ENCODE data around the gene GORASP1. TPM values are rescaled to one million over a fixed set of nuclear protein-coding genes. Genes with fewer than 3 reads are reported as not detected.

The GORASP1 gene
- polyA plus RNA-seq, 5 donors: 52.8 to 72.8 (median 71.8) TPM

DNA sequence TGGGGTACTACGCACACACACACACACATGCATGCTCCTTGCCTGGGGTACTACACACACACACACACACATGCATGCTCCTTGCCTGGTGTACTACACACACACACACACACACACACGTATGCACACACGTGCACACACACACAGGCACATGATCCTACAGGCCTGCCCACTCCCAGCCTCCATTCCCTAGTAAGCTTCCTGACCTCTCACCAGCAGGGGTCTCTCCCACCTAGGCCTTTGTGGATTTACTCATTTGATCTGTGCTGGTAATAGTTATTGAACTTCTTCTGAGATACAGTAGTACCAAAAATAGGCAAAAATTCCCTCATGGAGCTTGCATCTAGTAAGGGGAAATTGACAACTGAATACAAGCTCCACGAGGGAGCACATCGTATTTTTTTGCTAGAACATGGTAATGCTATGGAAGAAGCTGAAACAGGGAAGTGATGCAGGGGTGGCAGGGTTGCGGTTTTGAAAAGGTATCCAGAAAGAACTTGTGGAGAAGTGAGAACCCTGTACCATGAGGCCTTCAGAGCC lies 19.2 kb upstream of the GORASP1 start:
- DNase-seq: peak in 1 of 2 donors; percentile 40

DNA sequence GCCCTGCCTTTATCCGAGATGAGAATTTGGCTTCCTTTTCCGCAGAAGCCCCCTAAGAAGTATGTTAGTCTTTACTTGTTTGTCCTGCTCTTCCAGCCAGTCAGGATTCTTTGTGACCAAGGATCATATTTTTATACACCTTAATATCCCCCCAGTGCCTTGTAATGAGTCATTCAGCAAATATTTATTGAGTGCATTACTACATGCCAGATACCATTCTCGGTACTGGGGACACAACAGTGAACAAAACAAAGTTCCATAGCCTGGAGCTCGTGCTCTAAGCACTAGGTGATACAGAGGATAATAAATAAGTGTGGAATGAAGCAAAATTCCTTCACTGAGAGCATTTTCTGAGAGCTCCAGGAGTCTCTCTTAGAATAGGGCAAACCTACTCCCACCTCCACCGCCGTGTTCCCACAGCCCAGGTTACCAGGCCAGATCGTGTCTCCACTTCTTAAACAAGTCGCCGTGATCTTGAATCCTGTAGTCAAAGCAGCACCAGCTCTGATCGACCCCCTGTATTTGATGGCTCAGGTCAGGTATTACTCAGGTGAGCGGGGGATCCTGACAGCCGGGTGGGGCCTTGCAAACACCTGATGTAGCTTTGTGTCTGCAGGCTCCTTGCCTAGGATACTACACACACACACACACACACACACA lies 18.5 kb upstream of the GORASP1 start:
- DNase-seq: peak in 1 of 2 donors; percentile 23

DNA sequence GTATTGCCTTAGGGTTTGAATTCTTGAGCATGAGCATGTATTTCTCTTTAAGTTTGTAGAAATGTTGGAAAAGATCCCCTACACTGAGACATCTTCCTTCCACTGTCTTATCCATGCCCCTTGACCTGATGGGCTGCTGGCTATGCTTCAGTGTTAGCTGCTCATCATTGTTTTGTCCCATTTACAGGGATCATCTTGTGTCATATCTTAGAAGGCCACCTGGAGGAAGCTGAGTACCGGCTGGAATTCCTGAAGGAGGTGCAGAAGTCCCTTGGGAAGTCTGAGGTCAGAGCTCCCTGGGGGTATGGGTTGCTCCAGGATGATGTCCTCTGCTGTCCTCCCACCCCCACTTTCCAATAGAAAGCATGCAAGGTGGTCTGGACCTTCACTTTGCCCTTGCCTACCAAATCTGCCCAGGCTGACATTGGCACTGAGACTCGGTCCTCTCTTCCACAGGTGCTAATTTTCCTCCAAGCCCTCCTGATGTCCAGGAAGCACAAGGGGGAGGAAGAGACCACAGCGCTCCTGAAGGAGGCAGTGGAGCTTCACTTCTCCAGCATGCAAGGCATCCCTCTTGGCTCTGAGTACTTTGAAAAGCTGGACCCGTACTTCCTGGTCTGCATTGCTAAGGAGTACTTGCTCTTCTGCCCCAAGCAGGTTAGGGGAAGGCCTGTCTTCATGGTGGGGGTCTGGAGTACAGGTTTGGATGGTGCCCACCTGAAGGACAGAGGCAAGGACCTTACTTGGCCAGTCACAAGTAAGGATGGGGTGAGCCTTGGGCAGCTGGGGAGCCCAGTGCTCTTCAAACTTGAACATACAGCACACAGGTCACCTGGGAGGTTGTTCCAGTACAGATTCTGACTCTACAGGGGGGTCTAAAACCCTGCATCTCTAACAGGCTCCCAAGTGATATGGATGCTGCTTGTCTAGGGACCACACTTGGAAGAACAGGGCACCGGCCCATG lies 17.7 kb upstream of the GORASP1 start:
- peak in 1 of 2 donors; percentile 32 for DNase-seq

DNA sequence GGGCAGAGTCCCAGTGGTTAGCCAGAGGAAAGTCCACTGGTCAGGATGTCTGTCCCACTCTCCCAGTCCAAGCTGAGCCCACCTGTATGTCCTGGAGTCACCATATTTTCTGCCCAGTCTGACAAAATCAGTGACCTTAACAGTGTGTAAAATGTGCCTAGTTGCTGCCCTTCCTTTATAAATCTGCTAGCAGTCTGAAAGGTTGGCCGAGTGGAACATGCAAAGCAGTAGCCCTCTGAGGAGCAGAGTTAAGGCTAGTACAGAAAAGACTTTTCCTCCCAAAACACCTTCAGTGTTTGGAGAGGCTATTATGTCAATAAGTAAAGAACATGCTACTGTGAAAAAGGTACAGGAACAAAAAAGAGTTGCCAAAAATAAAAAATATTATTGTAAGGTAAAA lies 15.4 kb upstream of the GORASP1 start:
- no peak for DNase-seq

DNA sequence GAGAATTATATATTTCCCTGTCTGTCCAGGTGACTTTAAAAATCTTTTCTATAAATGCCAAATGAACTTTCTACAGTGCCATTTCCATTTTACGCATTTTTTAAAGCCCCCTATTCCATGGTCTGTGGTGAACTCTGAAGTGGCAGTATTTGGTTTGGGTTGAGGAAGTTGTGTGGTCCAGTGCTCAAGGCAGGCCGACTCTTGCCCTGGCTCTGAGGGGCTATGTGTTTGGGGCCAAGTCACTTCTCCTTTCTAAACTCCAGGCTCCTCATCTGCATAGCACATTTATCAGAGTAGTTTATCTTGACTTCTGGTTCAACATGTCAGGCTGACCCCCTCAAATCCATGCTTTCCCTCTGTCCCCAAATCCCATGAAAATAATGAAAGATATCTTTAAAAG lies 14.2 kb upstream of the GORASP1 start:
- no peak for DNase-seq

DNA sequence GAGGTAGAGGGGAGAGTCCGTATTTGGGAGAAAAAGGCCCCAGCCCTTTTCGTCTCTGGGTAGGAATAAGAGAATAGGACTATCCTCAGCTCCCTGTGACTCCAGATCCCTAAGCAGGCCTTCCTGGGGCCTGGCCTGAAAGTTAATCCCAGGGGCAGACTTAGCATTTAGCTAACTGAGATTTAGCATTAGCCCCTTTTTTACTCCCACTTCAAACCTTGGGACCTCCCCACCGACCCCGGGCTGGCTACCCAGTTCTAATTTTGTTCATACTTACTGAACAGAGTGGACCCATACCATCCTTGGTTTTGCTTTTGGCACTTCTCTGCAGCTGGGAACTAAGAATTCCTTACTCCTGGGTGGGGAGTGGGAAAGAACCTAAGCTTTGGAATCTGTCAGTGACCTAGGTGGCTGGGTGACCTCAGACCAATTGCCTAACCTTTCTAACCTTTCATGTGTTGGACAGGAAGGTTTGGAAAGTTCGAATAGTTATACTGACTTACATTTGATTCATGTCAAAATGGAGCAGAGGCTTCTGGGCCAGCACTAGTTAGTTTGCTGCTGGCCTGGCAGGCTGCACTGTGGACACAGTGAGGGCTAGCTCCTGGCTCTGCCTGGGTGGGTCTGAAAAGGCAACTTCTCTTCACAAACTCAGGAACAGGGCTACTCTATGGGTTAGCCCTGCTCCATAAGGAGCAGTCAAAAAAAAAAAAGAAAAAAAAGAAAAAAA lies 11.7 kb upstream of the GORASP1 start:
- no peak for DNase-seq

DNA sequence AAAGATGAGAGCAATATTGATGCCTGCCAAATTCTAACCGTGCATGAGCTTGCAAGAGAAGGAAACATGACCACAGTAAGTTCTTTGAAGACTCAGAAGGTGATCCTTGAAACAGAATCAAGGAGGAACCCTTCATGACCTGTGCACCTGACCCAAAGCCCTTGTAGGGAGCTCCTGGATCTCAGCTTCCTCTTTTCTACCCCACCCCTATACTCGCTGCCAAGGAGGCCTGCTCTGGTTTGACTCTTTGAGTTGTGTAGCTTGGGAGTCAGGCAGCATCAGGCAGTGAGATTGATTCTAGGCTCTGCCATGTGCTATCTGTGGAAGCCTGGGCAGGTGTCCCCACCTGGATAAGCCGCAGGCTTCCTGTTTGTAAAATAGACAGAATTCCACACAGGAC lies 10.7 kb upstream of the GORASP1 start:
- no peak for DNase-seq

DNA sequence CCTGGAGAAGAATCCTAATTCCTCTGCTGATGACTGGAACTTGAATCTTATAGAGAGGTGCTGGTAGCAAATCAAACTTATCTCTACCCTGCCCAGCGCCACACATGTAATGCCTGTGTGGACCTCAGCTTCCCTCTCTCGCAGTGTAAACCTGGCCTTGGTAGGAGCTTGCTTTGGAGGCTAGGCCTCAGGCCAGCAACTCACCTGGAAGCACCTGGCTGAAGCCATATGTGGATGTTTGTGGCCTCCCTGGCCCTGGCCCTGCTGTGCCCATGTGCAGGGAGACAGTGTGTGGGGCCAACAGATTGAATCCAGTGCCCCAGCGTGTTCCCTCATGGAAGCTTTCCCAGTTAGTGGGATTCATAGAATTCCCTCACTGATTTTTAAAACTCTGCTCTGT lies 8.4 kb upstream of the GORASP1 start:
- DNase-seq: no peak

DNA sequence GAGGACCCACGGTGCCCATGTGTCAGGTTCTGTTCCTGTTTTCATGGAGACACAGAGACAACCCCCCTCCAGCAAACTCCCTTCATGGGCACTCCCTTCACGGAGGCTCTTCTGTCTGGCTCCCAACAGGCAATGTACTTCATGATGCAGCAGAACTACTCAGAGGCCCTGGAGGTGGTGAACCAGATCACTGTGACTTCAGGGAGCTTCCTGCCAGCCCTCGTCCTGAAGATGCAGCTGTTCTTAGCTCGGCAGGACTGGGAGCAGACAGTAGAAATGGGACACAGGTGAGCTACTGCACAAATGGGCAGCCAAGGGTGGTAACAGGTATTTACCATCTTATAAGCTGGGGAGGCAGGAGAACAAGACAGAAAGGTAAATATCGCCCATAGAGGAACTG lies 7.0 kb upstream of the GORASP1 start:
- DNase-seq: no peak

DNA sequence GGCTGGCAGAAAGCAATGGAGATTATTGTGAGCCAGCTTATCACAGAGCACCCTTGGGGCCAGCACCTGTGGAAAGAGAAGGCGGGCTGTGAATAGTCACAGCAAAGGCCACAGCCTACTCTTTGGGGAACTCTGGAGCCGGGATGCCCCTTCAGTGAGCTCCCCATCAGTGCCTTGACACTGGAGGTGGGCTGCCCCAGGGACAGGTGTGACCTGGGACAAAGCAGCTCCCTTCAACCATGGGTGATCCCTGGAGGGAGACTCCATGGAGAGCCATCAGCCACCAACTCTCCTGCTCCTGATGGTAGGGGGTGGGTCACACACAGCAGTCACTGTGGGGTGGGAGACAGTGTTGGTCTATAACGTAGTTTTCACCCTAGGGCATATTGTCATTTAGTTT lies 5.9 kb upstream of the GORASP1 start:
- DNase-seq: no peak

DNA sequence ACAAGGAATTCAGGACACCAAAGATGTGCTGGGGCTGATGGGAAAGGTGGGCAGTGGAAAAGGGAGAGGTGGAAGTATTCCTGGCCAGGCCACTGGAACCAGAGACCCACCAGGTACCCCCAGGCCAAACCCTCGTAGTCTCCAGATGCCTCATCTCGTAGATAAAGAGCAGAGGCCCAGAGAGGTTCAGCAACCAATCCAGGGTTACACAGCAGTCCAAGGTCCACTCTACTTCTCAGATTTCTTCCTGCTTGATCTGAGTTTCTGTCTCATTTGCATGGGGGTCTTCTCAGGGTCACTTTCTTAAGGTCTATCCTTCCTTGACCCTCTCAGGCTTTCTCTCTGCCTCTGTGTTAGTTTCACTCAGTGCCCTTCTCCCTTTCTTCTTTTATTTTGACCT lies 5.1 kb upstream of the GORASP1 start:
- no peak for DNase-seq

DNA sequence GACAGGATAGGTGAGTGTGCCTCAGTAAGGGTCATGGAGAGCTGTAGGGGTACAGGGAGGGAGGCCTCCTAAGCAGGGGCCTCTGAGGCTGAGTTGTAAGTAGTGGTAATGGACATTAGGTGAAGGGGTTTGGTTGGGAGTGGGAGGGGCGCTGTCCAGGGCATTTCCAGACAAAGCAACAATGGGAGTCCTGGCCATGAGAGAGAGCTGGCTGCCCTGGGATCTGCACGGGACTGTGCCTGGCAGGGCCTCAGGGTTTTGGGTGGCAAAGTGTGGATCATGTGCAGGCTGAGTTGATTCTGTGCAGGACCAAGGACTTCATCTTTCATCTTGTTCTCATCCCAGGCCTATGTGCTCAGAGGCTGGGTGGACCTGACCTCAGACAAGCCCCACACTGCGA lies 4.7 kb upstream of the GORASP1 start:
- DNase-seq: no peak

DNA sequence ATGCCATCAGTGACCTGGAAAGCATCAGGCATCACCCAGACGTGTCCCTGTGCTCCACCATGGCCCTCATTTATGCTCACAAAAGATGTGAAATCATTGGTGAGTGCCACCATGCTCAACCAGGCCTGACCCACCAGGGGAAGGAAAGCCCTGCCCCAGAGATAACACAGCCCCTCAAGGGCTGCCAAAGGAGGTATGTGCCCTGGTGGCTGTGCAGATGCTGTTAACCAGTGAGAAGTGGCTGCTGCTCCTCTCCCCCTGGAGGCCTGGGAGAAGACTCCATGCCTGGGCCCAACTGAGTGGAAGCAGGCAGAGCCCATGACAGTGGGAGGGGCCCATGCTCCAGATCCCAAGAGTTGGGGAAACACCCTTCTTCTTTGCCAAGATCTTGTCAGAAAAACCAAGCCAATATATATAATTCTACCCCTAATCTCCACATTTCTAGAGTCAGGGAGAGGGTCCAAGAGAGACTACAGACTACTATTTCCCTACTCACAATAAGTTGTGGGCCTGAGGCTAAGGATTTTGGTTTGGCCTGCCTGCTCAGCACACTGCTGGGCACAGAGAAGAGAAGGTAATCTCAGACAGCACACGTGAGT lies 2.7 kb upstream of the GORASP1 start:
- no peak for DNase-seq

DNA sequence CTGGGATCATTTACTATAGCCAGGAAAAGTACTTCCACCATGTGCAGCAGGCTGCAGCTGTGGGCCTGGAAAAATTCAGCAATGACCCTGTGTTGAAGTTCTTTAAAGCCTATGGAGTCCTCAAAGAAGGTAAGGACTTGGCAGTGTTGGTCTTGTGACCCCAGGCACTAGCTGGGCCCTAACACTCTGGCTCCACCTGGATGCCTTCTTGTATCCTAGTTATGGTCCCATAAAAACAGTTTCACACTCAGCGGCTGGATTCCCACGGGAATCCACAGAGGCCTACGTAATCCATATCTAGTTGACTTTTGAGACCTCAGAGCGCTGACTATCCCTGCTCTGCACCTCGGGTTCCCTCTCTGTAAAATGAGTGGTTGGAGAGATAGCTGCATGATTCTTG lies 1.7 kb upstream of the GORASP1 start:
- DNase-seq: no peak

DNA sequence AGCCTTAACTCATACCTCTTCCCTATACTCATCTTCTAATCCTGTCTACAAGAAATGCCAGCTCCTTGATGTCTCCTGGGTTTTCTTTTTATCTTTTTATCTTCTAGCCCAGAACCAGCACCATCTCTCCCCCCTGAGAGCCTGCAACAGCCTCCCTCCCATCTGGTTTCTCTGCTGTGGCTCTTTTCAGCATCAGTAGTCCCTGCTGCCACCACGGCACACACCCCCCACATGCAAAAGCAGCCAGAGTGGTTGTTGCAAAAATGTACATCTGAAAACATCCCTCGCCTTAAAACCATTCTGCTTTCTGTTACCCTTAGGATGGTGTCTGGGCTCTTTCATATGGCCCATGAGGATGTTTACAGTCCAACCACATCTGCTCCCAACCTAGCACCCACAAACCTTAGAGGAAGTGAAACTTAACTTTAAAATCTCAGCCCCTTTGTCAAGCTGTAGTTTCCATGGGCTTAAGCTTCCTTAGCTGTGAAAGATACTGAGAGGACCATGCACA lies 828 bp upstream of the GORASP1 start:
- no peak for DNase-seq

DNA sequence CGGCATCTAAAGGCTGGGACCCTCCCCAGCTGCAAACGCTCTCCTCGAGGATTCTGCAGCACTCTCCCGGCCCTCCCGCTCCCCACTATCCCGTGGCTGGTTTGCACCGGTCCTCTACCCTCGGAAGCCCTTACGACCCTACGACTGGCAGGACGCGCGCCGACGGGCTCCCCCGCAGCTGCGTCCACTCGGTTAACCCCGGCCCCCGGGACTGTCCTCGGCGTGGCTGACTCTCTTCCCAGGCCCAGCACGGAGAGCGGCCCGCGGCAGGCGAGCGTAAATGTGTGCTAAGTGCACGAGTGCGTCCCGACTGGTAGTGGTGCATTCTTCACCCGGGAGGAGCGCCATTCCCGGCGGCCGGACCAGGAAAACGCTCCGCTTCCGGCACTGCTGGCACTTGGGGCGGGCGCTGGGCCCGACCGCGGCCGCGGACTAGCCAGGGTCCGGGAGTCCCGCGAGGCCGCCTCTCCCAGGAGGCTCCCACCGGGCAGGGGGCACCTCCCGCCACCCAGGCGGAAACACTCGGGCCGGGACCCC lies 508 bp downstream of the GORASP1 start:
- peak; percentile 57 to 58 for DNase-seq

DNA sequence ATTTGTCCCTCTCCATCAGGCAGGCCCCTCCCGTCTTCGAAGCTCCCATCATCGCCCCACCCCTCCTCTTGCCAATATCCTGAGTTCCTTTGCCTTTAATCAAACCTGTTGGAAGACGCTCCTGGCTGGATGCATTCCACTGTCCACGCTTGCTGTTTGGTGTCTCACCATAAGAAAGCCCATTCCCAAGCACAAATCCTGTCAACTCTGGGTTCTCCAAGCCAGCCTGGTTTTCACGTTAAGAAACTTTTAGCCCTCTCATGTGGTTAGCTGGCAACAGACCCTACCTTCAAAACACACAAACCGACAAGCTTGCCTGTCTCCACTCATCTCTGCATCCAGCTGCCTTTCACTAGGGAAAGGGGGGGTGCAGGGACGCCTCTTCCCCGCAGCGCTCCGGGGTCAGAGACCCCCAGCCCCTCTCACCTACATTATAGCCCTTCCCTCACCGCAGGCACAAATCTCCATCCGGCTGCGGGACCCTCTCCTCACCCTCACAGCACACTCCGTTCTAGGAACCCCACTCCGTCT lies 1.1 kb downstream of the GORASP1 start:
- DNase-seq: no peak

DNA sequence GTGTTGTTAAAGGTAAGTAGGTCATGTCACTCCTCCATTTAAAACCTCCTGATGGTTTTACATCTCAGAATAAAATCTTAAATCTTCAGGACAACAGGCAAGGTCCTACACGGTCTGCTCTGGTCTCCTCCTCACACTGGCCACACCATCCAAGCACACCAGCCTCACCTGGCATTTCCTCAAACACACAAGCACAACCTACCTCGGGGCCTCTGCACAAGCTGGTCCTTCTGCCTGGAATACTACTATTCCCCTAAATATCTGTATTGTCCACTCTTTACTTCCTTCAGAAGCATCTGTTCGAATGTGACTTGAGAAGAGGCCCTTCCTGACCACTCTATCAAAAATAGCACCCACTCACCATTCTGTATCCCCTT lies 1.8 kb downstream of the GORASP1 start:
- no peak for DNase-seq

DNA sequence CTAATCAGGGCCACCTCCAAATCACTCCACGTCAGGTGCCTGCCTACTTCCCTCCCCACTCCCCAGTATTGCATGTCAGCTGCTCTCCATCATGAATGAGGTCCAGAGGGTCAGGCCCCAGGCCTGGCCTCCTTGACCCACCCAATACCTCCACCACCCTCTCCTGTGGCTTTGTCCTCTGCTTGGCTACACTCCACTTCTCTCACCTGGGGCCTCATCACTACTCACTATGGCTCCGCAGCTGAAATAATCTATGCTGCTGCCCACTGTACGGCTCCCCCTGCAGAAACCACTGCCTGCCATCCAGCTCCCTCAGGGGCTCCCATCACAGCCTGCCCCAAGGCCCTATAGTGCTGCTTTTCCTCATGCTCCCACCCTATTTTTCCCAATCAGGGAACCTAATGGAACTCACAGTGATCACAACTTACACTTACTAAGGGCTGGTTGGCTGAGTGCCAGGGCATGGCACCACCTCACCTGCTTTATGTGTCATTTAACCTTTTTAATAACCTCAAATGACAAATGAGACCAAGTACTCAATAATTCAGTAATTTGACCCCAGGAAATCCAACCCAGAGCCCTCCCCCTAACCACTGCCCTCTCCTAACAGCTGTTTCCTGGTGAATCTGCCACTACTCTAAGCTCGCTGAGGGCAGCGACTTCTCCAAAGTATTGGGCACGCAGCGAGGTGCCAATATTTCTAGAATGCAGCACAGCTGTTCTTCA lies 2.3 kb downstream of the GORASP1 start:
- DNase-seq: no peak

DNA sequence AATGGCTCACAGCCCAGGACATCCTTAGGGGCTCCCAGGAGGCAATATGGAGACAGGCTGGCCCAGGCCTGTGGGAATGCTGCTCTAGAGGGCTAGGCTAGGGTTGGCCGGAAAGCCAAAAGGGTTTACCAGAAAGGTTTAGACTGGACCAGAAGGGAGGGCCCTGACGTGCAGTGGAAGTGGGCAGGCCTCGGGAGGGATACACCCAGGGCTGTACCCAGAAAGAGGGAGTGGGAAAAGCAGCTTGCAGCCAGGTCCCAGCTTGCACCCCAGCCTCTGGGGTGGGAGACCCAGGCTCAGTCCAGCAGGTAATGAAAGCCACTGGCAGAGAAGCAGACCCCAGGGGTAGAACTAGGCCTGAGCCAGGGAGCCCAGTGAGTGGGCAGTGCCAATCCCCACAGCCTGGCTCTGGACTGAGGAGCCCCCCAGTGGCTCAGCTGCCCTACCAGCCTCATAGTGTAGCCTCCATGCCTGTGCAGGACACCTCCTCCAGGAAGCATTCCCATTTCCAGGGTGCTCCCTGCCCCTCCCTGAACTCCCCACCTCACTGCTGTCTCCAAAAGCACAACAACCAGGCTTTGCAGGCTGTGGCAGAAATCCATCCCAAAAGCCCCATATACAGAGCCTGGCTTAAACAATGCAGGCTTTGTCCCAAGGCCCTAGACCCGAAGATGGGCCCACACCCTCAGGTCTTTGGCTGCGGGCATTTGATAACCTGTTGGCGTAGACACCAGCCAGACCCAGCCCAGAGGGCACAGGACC lies 3.5 kb downstream of the GORASP1 start:
- no peak for DNase-seq
